HepG2 (cell line): Measurements from ENCODE around the gene TCAF1. TPM values are rescaled to one million over a fixed set of nuclear protein-coding genes. Genes with fewer than 3 reads are reported as not detected.

ENCODE experiments used
- ARHGAP35 ChIP-seq: sonication (generic); formaldehyde crosslinking; IDR thresholded peaks from 2 replicates; pipeline ENCODE4 v1.9.0; 2022; ENCODE audit warnings: mild to moderate bottlenecking, inconsistent platforms, moderate library complexity, missing genetic modification reagents, borderline replicate concordance
- BRD4 ChIP-seq: sonication (generic); formaldehyde crosslinking; IDR thresholded peaks from 2 replicates; pipeline ENCODE4 v1.4.0; 2020; ENCODE audit warnings: missing genetic modification reagents
- FOSL1 ChIP-seq: sonication (generic); formaldehyde crosslinking; IDR thresholded peaks from 2 replicates; pipeline ENCODE4 v1.9.0; 2021; ENCODE audit warnings: missing genetic modification reagents, borderline replicate concordance
- JDP2 ChIP-seq: sonication (generic); formaldehyde crosslinking; IDR thresholded peaks from 2 replicates; pipeline ENCODE4 v1.8.1; 2022; ENCODE audit warnings: missing genetic modification reagents, borderline replicate concordance
- NAIF1 ChIP-seq: sonication (generic); formaldehyde crosslinking; IDR thresholded peaks from 2 replicates; pipeline ENCODE4 v1.5.0; 2020; ENCODE audit warnings: mild to moderate bottlenecking, missing genetic modification reagents, borderline replicate concordance
- NCOA1 ChIP-seq: sonication (generic); formaldehyde crosslinking; IDR thresholded peaks from 2 replicates; pipeline ENCODE4 v1.9.0; 2021; ENCODE audit warnings: missing genetic modification reagents
- NFYC ChIP-seq: IDR thresholded peaks from 2 replicates; pipeline ENCODE4 v1.6.1; 2016; ENCODE audit warnings: missing genetic modification reagents, missing compliant biosample characterization
- PHF5A ChIP-seq: IDR thresholded peaks from one replicate; pipeline ENCODE4 v1.6.1; 2018; ENCODE audit warnings: low read depth, missing genetic modification reagents; ENCODE audit not compliant: unreplicated experiment
- RBM22 ChIP-seq: fragments of 200-400 bp; formaldehyde crosslinking; optimal IDR thresholded peaks from 2 replicates; pipeline ENCODE3; 2017; ENCODE audit warnings: mild to moderate bottlenecking, low read length, moderate library complexity
- RBM39 ChIP-seq: fragments of 200-400 bp; formaldehyde crosslinking; IDR thresholded peaks from one replicate; pipeline ENCODE4 v1.6.1; 2018; ENCODE audit warnings: antibody characterized with exemption, mild to moderate bottlenecking, low read depth, low read length; ENCODE audit not compliant: poor library complexity, severe bottlenecking
- REPIN1 ChIP-seq: sonication (generic); formaldehyde crosslinking; IDR thresholded peaks from 2 replicates; pipeline ENCODE4 v1.8.0; 2022; ENCODE audit warnings: missing genetic modification reagents, low read depth, mild to moderate bottlenecking, borderline replicate concordance
- STAT5B ChIP-seq: sonication (generic); formaldehyde crosslinking; IDR thresholded peaks from 2 replicates; pipeline ENCODE4 v1.4.0; 2020; ENCODE audit warnings: missing genetic modification reagents
- ZBTB1 ChIP-seq: sonication (generic); formaldehyde crosslinking; IDR thresholded peaks from 2 replicates; pipeline ENCODE4 v1.4.0; 2020; ENCODE audit warnings: missing genetic modification reagents, borderline replicate concordance
- ZBTB38 ChIP-seq: sonication (generic); formaldehyde crosslinking; IDR thresholded peaks from 2 replicates; pipeline ENCODE4 v1.5.1; 2020; ENCODE audit warnings: mild to moderate bottlenecking, missing genetic modification reagents
- ZFP62 ChIP-seq: sonication (generic); formaldehyde crosslinking; IDR thresholded peaks from 2 replicates; pipeline ENCODE4 v1.4.0; 2020; ENCODE audit warnings: missing genetic modification reagents
- polyA plus RNA-seq, 8 experiments: library from polyadenylated mRNA; depleted of rRNA in 3 of 8; stranded (reverse) in 7 of 8; unstranded in 1 of 8; fragments of >200 nt; fragmentation: Illumina TruSeq in 4 of 8; extraction: Trizol in 4 of 8; gene quantifications; 2 replicates each; pipeline versions ENCODE4 v1.2.1 to v1.2.3, GENCODE V29; 2011 to 2016; ENCODE audit warnings: low read depth in 4 of 8, missing spikeins in 1 of 8, mixed read lengths in 1 of 8; ENCODE audit not compliant: insufficient read depth in 1 of 8
- total RNA-seq, 5 experiments: library from RNA; depleted of rRNA; stranded (reverse); fragments of >200 nt; fragmentation: Illumina TruSeq; extraction: Trizol; gene quantifications; 2 replicates each; pipeline ENCODE4 v1.2.3, GENCODE V29; 2016; ENCODE audit warnings: low read depth in 1 of 5
- TF ChIP-seq, protein P1 (sequence below): sonication (generic); formaldehyde crosslinking; IDR thresholded peaks from 2 replicates; pipeline ENCODE4 v1.5.0; 2020; ENCODE audit warnings: mild to moderate bottlenecking, missing genetic modification reagents
- TF ChIP-seq, protein P2 (sequence below): sonication (generic); formaldehyde crosslinking; IDR thresholded peaks from 2 replicates; pipeline ENCODE4 v1.4.0; 2020; ENCODE audit warnings: mild to moderate bottlenecking, missing genetic modification reagents
- TF ChIP-seq, protein P3 (sequence below): sonication (generic); formaldehyde crosslinking; IDR thresholded peaks from 2 replicates; pipeline ENCODE4 v1.5.1; 2020; ENCODE audit warnings: missing genetic modification reagents, mild to moderate bottlenecking, borderline replicate concordance
- TF ChIP-seq, protein P4 (sequence below): sonication (generic); formaldehyde crosslinking; conservative IDR thresholded peaks from 2 replicates; pipeline ENCODE4 v1.4.0; 2020; ENCODE audit warnings: missing genetic modification reagents
- TF ChIP-seq, protein P5 (sequence below), 2 experiments: sonication (generic) in 1 of 2; formaldehyde crosslinking in 1 of 2; IDR thresholded peaks; 2 replicates each; pipeline versions ENCODE4 v1.5.1 to v1.6.1; 2011 to 2020; ENCODE audit warnings: borderline replicate concordance in 1 of 2, low read depth in 1 of 2, low read length in 1 of 2, mild to moderate bottlenecking in 1 of 2, missing genetic modification reagents in 1 of 2, moderate library complexity in 1 of 2

Gene TCAF1
- total and polyA plus RNA-seq, 2 of the 13 experiments (the other 11 are each of a cell fraction or from before 2014, with no cell fraction given) = 36.2 to 101 TPM

DNA sequence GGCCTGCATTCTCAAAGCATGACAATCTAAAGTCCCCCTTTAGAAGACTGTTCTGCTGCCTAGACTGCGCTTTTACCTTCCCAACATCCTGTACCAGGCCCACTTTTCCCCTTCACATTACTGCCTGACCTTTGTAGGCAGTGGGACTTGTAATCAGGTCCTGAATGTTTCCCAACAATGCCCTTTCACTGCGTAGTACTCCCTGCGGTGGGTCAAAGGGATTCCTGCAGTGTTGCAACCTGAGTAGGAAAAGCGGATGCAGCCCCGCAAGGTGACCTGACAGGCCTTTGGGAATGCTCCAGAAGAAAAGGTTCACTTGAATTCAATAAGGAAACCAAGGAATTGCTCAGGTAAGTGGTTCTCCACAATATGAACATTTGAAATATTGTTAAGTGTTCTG lies 4.9 kb upstream of the TCAF1 start (continued):
- TF ChIP-seq, protein P1, sequence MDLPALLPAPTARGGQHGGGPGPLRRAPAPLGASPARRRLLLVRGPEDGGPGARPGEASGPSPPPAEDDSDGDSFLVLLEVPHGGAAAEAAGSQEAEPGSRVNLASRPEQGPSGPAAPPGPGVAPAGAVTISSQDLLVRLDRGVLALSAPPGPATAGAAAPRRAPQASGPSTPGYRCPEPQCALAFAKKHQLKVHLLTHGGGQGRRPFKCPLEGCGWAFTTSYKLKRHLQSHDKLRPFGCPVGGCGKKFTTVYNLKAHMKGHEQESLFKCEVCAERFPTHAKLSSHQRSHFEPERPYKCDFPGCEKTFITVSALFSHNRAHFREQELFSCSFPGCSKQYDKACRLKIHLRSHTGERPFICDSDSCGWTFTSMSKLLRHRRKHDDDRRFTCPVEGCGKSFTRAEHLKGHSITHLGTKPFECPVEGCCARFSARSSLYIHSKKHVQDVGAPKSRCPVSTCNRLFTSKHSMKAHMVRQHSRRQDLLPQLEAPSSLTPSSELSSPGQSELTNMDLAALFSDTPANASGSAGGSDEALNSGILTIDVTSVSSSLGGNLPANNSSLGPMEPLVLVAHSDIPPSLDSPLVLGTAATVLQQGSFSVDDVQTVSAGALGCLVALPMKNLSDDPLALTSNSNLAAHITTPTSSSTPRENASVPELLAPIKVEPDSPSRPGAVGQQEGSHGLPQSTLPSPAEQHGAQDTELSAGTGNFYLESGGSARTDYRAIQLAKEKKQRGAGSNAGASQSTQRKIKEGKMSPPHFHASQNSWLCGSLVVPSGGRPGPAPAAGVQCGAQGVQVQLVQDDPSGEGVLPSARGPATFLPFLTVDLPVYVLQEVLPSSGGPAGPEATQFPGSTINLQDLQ = no peak
- TF ChIP-seq NAIF1 (CRISPR knock-in tag) = no peak
- peak; percentile 76 for TF ChIP-seq REPIN1 (CRISPR knock-in tag)
- no peak for TF ChIP-seq NFYC (CRISPR knock-in tag)
- TF ChIP-seq, protein P2, sequence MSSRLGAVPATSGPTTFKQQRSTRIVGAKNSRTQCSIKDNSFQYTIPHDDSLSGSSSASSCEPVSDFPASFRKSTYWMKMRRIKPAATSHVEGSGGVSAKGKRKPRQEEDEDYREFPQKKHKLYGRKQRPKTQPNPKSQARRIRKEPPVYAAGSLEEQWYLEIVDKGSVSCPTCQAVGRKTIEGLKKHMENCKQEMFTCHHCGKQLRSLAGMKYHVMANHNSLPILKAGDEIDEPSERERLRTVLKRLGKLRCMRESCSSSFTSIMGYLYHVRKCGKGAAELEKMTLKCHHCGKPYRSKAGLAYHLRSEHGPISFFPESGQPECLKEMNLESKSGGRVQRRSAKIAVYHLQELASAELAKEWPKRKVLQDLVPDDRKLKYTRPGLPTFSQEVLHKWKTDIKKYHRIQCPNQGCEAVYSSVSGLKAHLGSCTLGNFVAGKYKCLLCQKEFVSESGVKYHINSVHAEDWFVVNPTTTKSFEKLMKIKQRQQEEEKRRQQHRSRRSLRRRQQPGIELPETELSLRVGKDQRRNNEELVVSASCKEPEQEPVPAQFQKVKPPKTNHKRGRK (CRISPR knock-in tag) = no peak
- no peak for TF ChIP-seq PHF5A (CRISPR knock-in tag)
- TF ChIP-seq ZFP62 (CRISPR knock-in tag) = no peak
- no peak for TF ChIP-seq ARHGAP35 (CRISPR knock-in tag)
- no peak; the same call in 1 of the 2 replicates for TF ChIP-seq ZBTB1 (CRISPR knock-in tag)
- no peak for TF ChIP-seq FOSL1 (CRISPR knock-in tag)
- TF ChIP-seq, protein P3, sequence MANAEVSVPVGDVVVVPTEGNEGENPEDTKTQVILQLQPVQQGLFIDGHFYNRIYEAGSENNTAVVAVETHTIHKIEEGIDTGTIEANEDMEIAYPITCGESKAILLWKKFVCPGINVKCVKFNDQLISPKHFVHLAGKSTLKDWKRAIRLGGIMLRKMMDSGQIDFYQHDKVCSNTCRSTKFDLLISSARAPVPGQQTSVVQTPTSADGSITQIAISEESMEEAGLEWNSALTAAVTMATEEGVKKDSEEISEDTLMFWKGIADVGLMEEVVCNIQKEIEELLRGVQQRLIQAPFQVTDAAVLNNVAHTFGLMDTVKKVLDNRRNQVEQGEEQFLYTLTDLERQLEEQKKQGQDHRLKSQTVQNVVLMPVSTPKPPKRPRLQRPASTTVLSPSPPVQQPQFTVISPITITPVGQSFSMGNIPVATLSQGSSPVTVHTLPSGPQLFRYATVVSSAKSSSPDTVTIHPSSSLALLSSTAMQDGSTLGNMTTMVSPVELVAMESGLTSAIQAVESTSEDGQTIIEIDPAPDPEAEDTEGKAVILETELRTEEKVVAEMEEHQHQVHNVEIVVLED (CRISPR knock-in tag) = 0 out of 2 replicates have a peak, but pooled peaks have one; percentile 25
- TF ChIP-seq BRD4 = peak; percentile 41; the same call in 1 of the 2 replicates
- no peak for TF ChIP-seq RBM39
- peak; percentile 83; the same call in 1 of the 2 replicates for TF ChIP-seq NCOA1 (CRISPR knock-in tag)
- TF ChIP-seq, protein P4, sequence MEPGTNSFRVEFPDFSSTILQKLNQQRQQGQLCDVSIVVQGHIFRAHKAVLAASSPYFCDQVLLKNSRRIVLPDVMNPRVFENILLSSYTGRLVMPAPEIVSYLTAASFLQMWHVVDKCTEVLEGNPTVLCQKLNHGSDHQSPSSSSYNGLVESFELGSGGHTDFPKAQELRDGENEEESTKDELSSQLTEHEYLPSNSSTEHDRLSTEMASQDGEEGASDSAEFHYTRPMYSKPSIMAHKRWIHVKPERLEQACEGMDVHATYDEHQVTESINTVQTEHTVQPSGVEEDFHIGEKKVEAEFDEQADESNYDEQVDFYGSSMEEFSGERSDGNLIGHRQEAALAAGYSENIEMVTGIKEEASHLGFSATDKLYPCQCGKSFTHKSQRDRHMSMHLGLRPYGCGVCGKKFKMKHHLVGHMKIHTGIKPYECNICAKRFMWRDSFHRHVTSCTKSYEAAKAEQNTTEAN (CRISPR knock-in tag) = peak; percentile 69; the same call in 1 of the 2 replicates
- no peak for TF ChIP-seq JDP2 (CRISPR knock-in tag)
- peak; percentile 54 for TF ChIP-seq RBM22
- no peak for TF ChIP-seq STAT5B (CRISPR knock-in tag)
- TF ChIP-seq, protein P5, sequence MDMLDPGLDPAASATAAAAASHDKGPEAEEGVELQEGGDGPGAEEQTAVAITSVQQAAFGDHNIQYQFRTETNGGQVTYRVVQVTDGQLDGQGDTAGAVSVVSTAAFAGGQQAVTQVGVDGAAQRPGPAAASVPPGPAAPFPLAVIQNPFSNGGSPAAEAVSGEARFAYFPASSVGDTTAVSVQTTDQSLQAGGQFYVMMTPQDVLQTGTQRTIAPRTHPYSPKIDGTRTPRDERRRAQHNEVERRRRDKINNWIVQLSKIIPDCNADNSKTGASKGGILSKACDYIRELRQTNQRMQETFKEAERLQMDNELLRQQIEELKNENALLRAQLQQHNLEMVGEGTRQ (IDR thresholded peaks at IDR 0.05; ENCODE audit: low read depth, low read length) = no peak
- TF ChIP-seq, protein P5 (CRISPR knock-in tag; IDR thresholded peaks at IDR 0.05; ENCODE audit: borderline replicate concordance) = no peak
- no peak for TF ChIP-seq ZBTB38 (CRISPR knock-in tag)
